Hepatocyte (in vitro differentiated cells): ENCODE results near the gene MAGOHB.

Experiments used
- EZH2phosphoT487 ChIP-seq: fragments of 200-600 bp; sonication (generic); IDR thresholded peaks from one replicate; pipeline ENCODE4 v1.6.1; 2018; ENCODE audit warnings: antibody characterized with exemption, mild to moderate bottlenecking, low read depth, moderate library complexity; ENCODE audit not compliant: unreplicated experiment, severe bottlenecking
- TF ChIP-seq, protein P1 (sequence below): fragments of 200-600 bp; sonication (generic); IDR thresholded peaks from 2 replicates; pipeline ENCODE4 v1.5.1; 2016; ENCODE audit warnings: antibody characterized with exemption, mild to moderate bottlenecking; ENCODE audit not compliant: poor library complexity

DNA sequence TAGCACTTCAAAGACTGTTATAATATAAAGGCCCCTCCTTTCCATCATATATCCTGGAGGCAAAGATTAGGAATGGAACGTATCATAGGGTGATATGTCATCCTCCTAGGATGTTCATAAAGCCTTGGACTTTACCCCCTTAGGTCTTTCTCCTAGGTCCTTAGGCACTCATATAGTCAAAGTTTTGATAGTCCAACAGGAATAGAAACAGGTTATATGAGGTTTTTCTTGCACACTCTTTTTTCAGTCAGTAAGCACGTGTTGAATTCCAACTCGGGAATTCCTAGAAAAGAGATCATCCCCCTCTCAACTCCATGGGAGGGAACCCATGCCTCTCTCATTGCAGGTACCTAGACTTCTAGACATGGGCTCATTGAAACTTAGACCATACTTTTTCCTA is 20.1 kb upstream of the MAGOHB start:
- TF ChIP-seq, protein P1, sequence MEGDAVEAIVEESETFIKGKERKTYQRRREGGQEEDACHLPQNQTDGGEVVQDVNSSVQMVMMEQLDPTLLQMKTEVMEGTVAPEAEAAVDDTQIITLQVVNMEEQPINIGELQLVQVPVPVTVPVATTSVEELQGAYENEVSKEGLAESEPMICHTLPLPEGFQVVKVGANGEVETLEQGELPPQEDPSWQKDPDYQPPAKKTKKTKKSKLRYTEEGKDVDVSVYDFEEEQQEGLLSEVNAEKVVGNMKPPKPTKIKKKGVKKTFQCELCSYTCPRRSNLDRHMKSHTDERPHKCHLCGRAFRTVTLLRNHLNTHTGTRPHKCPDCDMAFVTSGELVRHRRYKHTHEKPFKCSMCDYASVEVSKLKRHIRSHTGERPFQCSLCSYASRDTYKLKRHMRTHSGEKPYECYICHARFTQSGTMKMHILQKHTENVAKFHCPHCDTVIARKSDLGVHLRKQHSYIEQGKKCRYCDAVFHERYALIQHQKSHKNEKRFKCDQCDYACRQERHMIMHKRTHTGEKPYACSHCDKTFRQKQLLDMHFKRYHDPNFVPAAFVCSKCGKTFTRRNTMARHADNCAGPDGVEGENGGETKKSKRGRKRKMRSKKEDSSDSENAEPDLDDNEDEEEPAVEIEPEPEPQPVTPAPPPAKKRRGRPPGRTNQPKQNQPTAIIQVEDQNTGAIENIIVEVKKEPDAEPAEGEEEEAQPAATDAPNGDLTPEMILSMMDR = no peak
- no peak for TF ChIP-seq EZH2phosphoT487
